Endothelial cell of umbilical vein (primary cell): ENCODE data around the gene PTPN3. TPM values are rescaled to one million over a fixed set of nuclear protein-coding genes. Genes with fewer than 3 reads are reported as not detected.

ENCODE experiments used
- BruUV-seq: library from RNA; stranded (reverse); fragments of 400-500 nt; replicated peaks from 2 replicates; lab custom pipeline; 2021; lab: Mats Ljungman, UMichigan
- CTCF ChIA-PET: fragments of 300-600, 350-600 bp; sonication (Branson Sonifier 250); formaldehyde crosslinking; loops from one replicate; lab custom pipeline; 2021; ENCODE audit warnings: antibody characterized with exemption, inconsistent platforms; lab: Charles Lee
- POLR2A ChIA-PET: fragments of 300-600, 350-600 bp; sonication (Branson Sonifier 250); formaldehyde crosslinking; loops from one replicate; lab custom pipeline; 2021; ENCODE audit warnings: antibody characterized with exemption, inconsistent platforms; lab: Charles Lee
- DNase-seq: peaks from one replicate; pipeline ENCODE4 v3.0.0-alpha.2; 2011; ENCODE audit warnings: low read depth, low spot score
- FAIRE-seq: peaks from 2 replicates; lab custom pipeline; 2011; peaks lifted over from hg19 to GRCh38; lab: Jason Lieb, UNC
- H2AFZ ChIP-seq: 2 replicates; pipeline ENCODE4 v1.6.0; 2012; ENCODE audit warnings: low read depth, low read length, control low read depth, inconsistent platforms
- H3K27ac ChIP-seq: 2 replicates; pipeline ENCODE4 v1.5.1; 2011; ENCODE audit warnings: low read depth, mild to moderate bottlenecking, control low read depth, low read length, moderate library complexity; ENCODE audit not compliant: insufficient read depth
- H3K27me3 ChIP-seq, 2 experiments: 2 replicates each; pipeline versions ENCODE4 v1.6.0 to v1.6.1; 2011; ENCODE audit warnings: low read length in 2 of 2, mixed read lengths in 1 of 2; ENCODE audit not compliant: control insufficient read depth in 2 of 2, insufficient read depth in 2 of 2
- H3K36me3 ChIP-seq, 2 experiments: 2 replicates in 1 of 2; 3 replicates in 1 of 2; pipeline ENCODE4 v1.5.1; 2011; ENCODE audit warnings: low read length in 2 of 2, mild to moderate bottlenecking in 1 of 2, moderate library complexity in 1 of 2; ENCODE audit not compliant: control insufficient read depth in 2 of 2, insufficient read depth in 2 of 2; ENCODE audit errors: extremely low read depth in 1 of 2
- H3K4me1 ChIP-seq: 3 replicates; pipeline ENCODE4 v1.5.1; 2011; ENCODE audit warnings: mild to moderate bottlenecking, low read length; ENCODE audit not compliant: control insufficient read depth, insufficient read depth; ENCODE audit errors: extremely low read depth
- H3K4me2 ChIP-seq: 2 replicates; pipeline ENCODE4 v1.6.1; 2011; ENCODE audit warnings: low read length, control low read depth, mixed read lengths; ENCODE audit not compliant: insufficient read depth
- H3K4me3 ChIP-seq, 3 experiments: fragments of 200-600 bp in 1 of 3; sonication (generic), shearing (Covaris generic) in 1 of 3; replicated peaks in 1 of 3; 2 replicates each; pipeline ENCODE4 v1.5.1; 2011 to 2016; ENCODE audit warnings: control low read depth in 3 of 3, low read length in 3 of 3, mild to moderate bottlenecking in 2 of 3, inconsistent platforms in 1 of 3, low read depth in 1 of 3, moderate library complexity in 1 of 3; ENCODE audit not compliant: insufficient read depth in 1 of 3
- H3K79me2 ChIP-seq: 2 replicates; pipeline ENCODE4 v1.6.0; 2012; ENCODE audit warnings: low read length, inconsistent platforms; ENCODE audit not compliant: control insufficient read depth, insufficient read depth
- H3K9ac ChIP-seq: replicated peaks from 2 replicates; pipeline ENCODE3; 2011; ENCODE audit warnings: low read length, control low read depth; ENCODE audit not compliant: insufficient read depth; ENCODE audit errors: extremely low read depth
- H3K9me1 ChIP-seq: replicated peaks from 3 replicates; pipeline ENCODE4 v1.6.0; 2011; ENCODE audit warnings: mild to moderate bottlenecking, low read length; ENCODE audit not compliant: control insufficient read depth, insufficient read depth; ENCODE audit errors: extremely low read depth
- H3K9me3 ChIP-seq: replicated peaks from 2 replicates; pipeline ENCODE4 v1.5.1; 2012; ENCODE audit warnings: low read length, inconsistent platforms; ENCODE audit not compliant: control insufficient read depth, insufficient read depth
- H4K20me1 ChIP-seq: replicated peaks from 2 replicates; pipeline ENCODE3; 2011; ENCODE audit warnings: mild to moderate bottlenecking, low read length; ENCODE audit not compliant: control insufficient read depth, insufficient read depth; ENCODE audit errors: extremely low read depth
- EZH2 ChIP-seq: IDR thresholded peaks from 2 replicates; pipeline ENCODE4 v1.6.1; 2012; ENCODE audit warnings: borderline replicate concordance, low read depth, mild to moderate bottlenecking, moderate library complexity, low read length, inconsistent platforms; ENCODE audit not compliant: severe bottlenecking
- FOS ChIP-seq: IDR thresholded peaks from 2 replicates; pipeline ENCODE4 v1.6.1; 2011; ENCODE audit warnings: mild to moderate bottlenecking, low read length, moderate library complexity, borderline replicate concordance; ENCODE audit not compliant: insufficient read depth
- GATA2 ChIP-seq: IDR thresholded peaks from 2 replicates; pipeline ENCODE4 v1.7.0; 2011; ENCODE audit warnings: low read depth, mild to moderate bottlenecking, moderate library complexity, mixed read lengths, low read length; ENCODE audit not compliant: insufficient read length, insufficient read depth
- JUN ChIP-seq: IDR thresholded peaks from 2 replicates; pipeline ENCODE4 v1.6.1; 2011; ENCODE audit warnings: borderline replicate concordance, low read depth; ENCODE audit not compliant: insufficient read length, insufficient read depth
- MAX ChIP-seq: IDR thresholded peaks from 2 replicates; pipeline ENCODE4 v1.6.1; 2011; ENCODE audit not compliant: insufficient read depth, insufficient read length
- MYC ChIP-seq: IDR thresholded peaks from one replicate; pipeline ENCODE4 v1.6.1; 2011; ENCODE audit warnings: mild to moderate bottlenecking, low read depth, low read length
- POLR2A ChIP-seq: IDR thresholded peaks from 2 replicates; pipeline ENCODE4 v1.6.1; 2012; ENCODE audit warnings: low read depth, mild to moderate bottlenecking, control low read depth, low read length
- POLR2AphosphoS5 ChIP-seq: IDR thresholded peaks from 2 replicates; pipeline ENCODE4 v1.6.1; 2012; ENCODE audit warnings: low read depth, mild to moderate bottlenecking, control low read depth, low read length, moderate library complexity; ENCODE audit not compliant: insufficient read depth
- dilution Hi-C: fragments of 300-500 bp; cut with MboI; formaldehyde crosslinking; loops from one replicate; pipeline ENCODE4 v1.15.0; 2019; ENCODE audit warnings: low sequenced_read_pairs; ENCODE audit not compliant: extremely low pct_ligation_motif_present
- intact Hi-C: fragments of 100-400 bp; cut with micrococcal nuclease; formaldehyde crosslinking; loops from one replicate; pipeline ENCODE4 v1.10.0; 2022
- polyA plus RNA-seq, 4 experiments: library from polyadenylated mRNA; depleted of rRNA in 3 of 4; stranded (reverse) in 3 of 4; unstranded in 1 of 4; fragments of >200 nt; gene quantifications; 2 replicates each; pipeline versions ENCODE4 v1.2.1 to v1.2.3, GENCODE V29; 2011 to 2012; ENCODE audit warnings: missing spikeins in 1 of 4
- total RNA-seq: library from RNA; stranded (reverse); gene quantifications from 2 replicates; pipeline ENCODE4 v1.2.3, GENCODE V29; 2021
- TF ChIP-seq, protein P1 (sequence below), 2 donors: IDR thresholded peaks; 1 replicate in 1 of 2; 2 replicates in 1 of 2; pipeline ENCODE4 v1.5.1; 2011; ENCODE audit warnings: low read length in 2 of 2, mild to moderate bottlenecking in 2 of 2, moderate library complexity in 2 of 2, control low read depth in 1 of 2, inconsistent platforms in 1 of 2, low read depth in 1 of 2; ENCODE audit not compliant: insufficient read depth in 1 of 2; ENCODE audit errors: extremely low read depth in 1 of 2

The PTPN3 gene
- total and polyA plus RNA-seq, 2 donors (not counting 3 experiments of a cell fraction or from before 2014, with no cell fraction given), result 0.01 TPM; not detected in 1

- no TSS peak for BruUV-seq
- no peaks in the 10 kb centered on the region for H3K9me3 ChIP-seq
- no peaks in the 10 kb centered on the region for H3K9me1 ChIP-seq
- no peaks in the 10 kb centered on the region for H3K79me2 ChIP-seq
- no peaks in the 10 kb centered on the region for H4K20me1 ChIP-seq
- TF ChIP-seq, protein P1, sequence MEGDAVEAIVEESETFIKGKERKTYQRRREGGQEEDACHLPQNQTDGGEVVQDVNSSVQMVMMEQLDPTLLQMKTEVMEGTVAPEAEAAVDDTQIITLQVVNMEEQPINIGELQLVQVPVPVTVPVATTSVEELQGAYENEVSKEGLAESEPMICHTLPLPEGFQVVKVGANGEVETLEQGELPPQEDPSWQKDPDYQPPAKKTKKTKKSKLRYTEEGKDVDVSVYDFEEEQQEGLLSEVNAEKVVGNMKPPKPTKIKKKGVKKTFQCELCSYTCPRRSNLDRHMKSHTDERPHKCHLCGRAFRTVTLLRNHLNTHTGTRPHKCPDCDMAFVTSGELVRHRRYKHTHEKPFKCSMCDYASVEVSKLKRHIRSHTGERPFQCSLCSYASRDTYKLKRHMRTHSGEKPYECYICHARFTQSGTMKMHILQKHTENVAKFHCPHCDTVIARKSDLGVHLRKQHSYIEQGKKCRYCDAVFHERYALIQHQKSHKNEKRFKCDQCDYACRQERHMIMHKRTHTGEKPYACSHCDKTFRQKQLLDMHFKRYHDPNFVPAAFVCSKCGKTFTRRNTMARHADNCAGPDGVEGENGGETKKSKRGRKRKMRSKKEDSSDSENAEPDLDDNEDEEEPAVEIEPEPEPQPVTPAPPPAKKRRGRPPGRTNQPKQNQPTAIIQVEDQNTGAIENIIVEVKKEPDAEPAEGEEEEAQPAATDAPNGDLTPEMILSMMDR (IDR thresholded peaks at IDR 0.05; ENCODE audit: extremely low read depth in 1 of 2, insufficient read depth in 1 of 2, low read depth in 1 of 2, low read length in 2 of 2), result no peak
- no peak for TF ChIP-seq GATA2
- no peak for TF ChIP-seq POLR2A
- TF ChIP-seq EZH2, result no peak
- TF ChIP-seq FOS, result no peak
- TF ChIP-seq JUN, result no peak
- TF ChIP-seq MYC, result no peak
- TF ChIP-seq POLR2AphosphoS5, result no peak
- TF ChIP-seq MAX, result no peak
- H3K9ac ChIP-seq, result no peak overlapping the region
- ChIA-PET POLR2A (no interaction called here), CTCF (interaction anchor here (2.2 kb wide), 1 partner anchor 19 kb away, joined by 9 read pairs; no protein-coding TSS in a partner anchor)
- dilution Hi-C loops, result no loop called here
- H3K36me3 ChIP-seq, result no peaks in the 10 kb centered on the region
- H2AFZ ChIP-seq, result no peak overlapping the region
- FAIRE-seq (no peak), DNase-seq (no peak)
- H3K27ac ChIP-seq, result no peak overlapping the region
- H3K4me3 ChIP-seq, result no peak overlapping the region
- peaks cover 9% of the 10 kb centered on the region in 2 experiments for H3K27me3 ChIP-seq
- no peaks in the 10 kb centered on the region for H3K4me1 ChIP-seq
- H3K4me2 ChIP-seq, result no peak overlapping the region
- intact Hi-C loops, result no loop called here
Observed at GRCh38 chr9:109488791-109489492, 9.2 kb downstream of the PTPN3 start.
